Activated CD8-positive, alpha-beta memory T cell treated with anti-CD3 and anti-CD28 coated beads, Interleukin-2, amount 50 U/mL, for 48 hours (primary cell): Measurements from ENCODE around the gene ITGA6.

Experiments
- DNase-seq: peaks from one replicate; pipeline ENCODE4 v3.0.0-alpha.2; 2020

The ITGA6 gene

GRCh38 chr2:172416447-172417058 lies 10.8 kb upstream of the ITGA6 start:
- DNase-seq, result no peak

- no peak for DNase-seq
Observed at GRCh38 chr2:172420216-172420615, 7.2 kb upstream of the ITGA6 start.

GRCh38 chr2:172423160-172423559 lies 4.2 kb upstream of the ITGA6 start:
- no peak for DNase-seq

GRCh38 chr2:172425336-172425735 lies 2.0 kb upstream of the ITGA6 start:
- DNase-seq, result no peak

GRCh38 chr2:172426635-172427255 lies 641 bp upstream of the ITGA6 start:
- DNase-seq, result no peak

GRCh38 chr2:172427990-172428831 lies 825 bp downstream of the ITGA6 start:
- DNase-seq, result peak; percentile 67

- DNase-seq, result no peak
Observed at GRCh38 chr2:172428832-172429210, 1.4 kb downstream of the ITGA6 start.

- no peak for DNase-seq
Observed at GRCh38 chr2:172429301-172429968, 2.0 kb downstream of the ITGA6 start.

- no peak for DNase-seq
Observed at GRCh38 chr2:172430027-172430426, 2.6 kb downstream of the ITGA6 start.

- DNase-seq, result no peak
Observed at GRCh38 chr2:172430678-172431077, 3.3 kb downstream of the ITGA6 start.

- no peak for DNase-seq
Observed at GRCh38 chr2:172431463-172431862, 4.1 kb downstream of the ITGA6 start.

- no peak for DNase-seq
Observed at GRCh38 chr2:172431993-172432392, 4.6 kb downstream of the ITGA6 start.

GRCh38 chr2:172433144-172433543 lies 5.8 kb downstream of the ITGA6 start:
- no peak for DNase-seq

- no peak for DNase-seq
Observed at GRCh38 chr2:172434821-172435605, 7.6 kb downstream of the ITGA6 start.

- no peak for DNase-seq
Observed at GRCh38 chr2:172435606-172435911, 8.2 kb downstream of the ITGA6 start.

- no peak for DNase-seq
Observed at GRCh38 chr2:172436889-172437288, 9.5 kb downstream of the ITGA6 start.

- DNase-seq, result no peak
Observed at GRCh38 chr2:172437419-172438341, 10.3 kb downstream of the ITGA6 start.

- no peak for DNase-seq
Observed at GRCh38 chr2:172438741-172439508, 11.5 kb downstream of the ITGA6 start.

GRCh38 chr2:172439509-172439860 lies 12.1 kb downstream of the ITGA6 start:
- DNase-seq, result no peak

GRCh38 chr2:172439911-172440310 lies 12.5 kb downstream of the ITGA6 start:
- no peak for DNase-seq

GRCh38 chr2:172440795-172441194 lies 13.4 kb downstream of the ITGA6 start:
- no peak for DNase-seq
